OCI-LY7 (cell line): Measurements from ENCODE around the gene TRIM29.

Experiments used
- CTCF ChIP-seq: fragments of 200-600 bp; sonication (generic); conservative IDR thresholded peaks from 2 replicates; pipeline ENCODE4 v1.5.1; 2014; ENCODE audit warnings: mild to moderate bottlenecking, antibody characterized with exemption, low read length, moderate library complexity, mixed read lengths
- EZH2phosphoT487 ChIP-seq: fragments of 200-600 bp; sonication (generic); IDR thresholded peaks from 2 replicates; pipeline ENCODE4 v1.6.1; 2018; ENCODE audit warnings: low read depth, borderline replicate concordance, mild to moderate bottlenecking, mixed run types, antibody characterized with exemption, low read length, moderate library complexity, mixed read lengths

DNA sequence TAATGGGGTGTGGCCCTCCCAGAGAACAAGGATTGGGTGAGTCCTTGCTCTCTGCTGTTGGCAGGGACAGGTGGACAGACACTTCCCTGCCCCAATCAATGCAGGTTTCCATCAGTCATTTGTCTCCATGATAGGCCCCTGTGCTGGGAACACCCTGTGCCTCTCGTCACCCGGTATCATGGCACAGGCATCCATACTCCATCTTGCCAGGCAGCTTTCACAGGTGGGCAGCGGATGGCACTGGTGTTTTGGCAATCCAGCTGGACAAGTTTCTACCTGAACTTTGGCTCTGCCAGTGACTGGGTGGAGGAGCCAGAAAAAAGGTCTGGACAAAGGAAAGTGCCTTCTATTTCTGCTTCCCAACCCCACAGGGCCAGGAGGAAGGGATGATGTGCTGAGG, 47.5 kb downstream of the TRIM29 start:
- TF ChIP-seq CTCF: no peak
- no peak for TF ChIP-seq EZH2phosphoT487
